GM18907 (cell line): ENCODE data around the gene CAPRIN1.
"Not testable (repeated sequence)": the region's sequence is repeated elsewhere in the genome, so short reads cannot be mapped to it uniquely, and the experiment has no call there.

ENCODE experiments used
- ATAC-seq: cut with Tn5 transposase; IDR thresholded peaks from one replicate; pipeline ENCODE4 v1.9.1; 2021; ENCODE audit warnings: mild to moderate bottlenecking, moderate library complexity; ENCODE audit not compliant: unreplicated experiment

The CAPRIN1 gene

GRCh38 chr11:34050581-34051348 lies 766 bp upstream of the CAPRIN1 start:
- ATAC-seq, result no peak

- peak; percentile 61 for ATAC-seq
Measured at GRCh38 chr11:34052036-34052607, 591 bp downstream of the CAPRIN1 start.

GRCh38 chr11:34052608-34053160 lies 1.2 kb downstream of the CAPRIN1 start:
- ATAC-seq, result peak; percentile 2

- ATAC-seq, result peak; percentile 34
Measured at GRCh38 chr11:34053161-34053686, 1.7 kb downstream of the CAPRIN1 start.

GRCh38 chr11:34054351-34054750 lies 2.8 kb downstream of the CAPRIN1 start:
- ATAC-seq, result not testable (repeated sequence)

GRCh38 chr11:34055218-34056000 lies 3.9 kb downstream of the CAPRIN1 start:
- no peak for ATAC-seq

- ATAC-seq, result no peak
Measured at GRCh38 chr11:34056672-34057071, 5.1 kb downstream of the CAPRIN1 start.

GRCh38 chr11:34063061-34063795 lies 11.7 kb downstream of the CAPRIN1 start:
- no peak for ATAC-seq

- ATAC-seq, result no peak
Measured at GRCh38 chr11:34064291-34064690, 12.8 kb downstream of the CAPRIN1 start.

GRCh38 chr11:34065505-34066203 lies 14.1 kb downstream of the CAPRIN1 start:
- ATAC-seq, result no peak

GRCh38 chr11:34066766-34067165 lies 15.2 kb downstream of the CAPRIN1 start:
- ATAC-seq, result not testable (repeated sequence)

- ATAC-seq, result peak; percentile 55
Measured at GRCh38 chr11:34067383-34068065, 16.0 kb downstream of the CAPRIN1 start.

- ATAC-seq, result peak; percentile 21
Measured at GRCh38 chr11:34068111-34068510, 16.6 kb downstream of the CAPRIN1 start.

GRCh38 chr11:34071306-34071705 lies 19.8 kb downstream of the CAPRIN1 start:
- ATAC-seq, result not testable (repeated sequence)

GRCh38 chr11:34072041-34072440 lies 20.5 kb downstream of the CAPRIN1 start:
- no peak for ATAC-seq

GRCh38 chr11:34072832-34073231 lies 21.3 kb downstream of the CAPRIN1 start:
- ATAC-seq, result no peak

- ATAC-seq, result no peak
Measured at GRCh38 chr11:34074391-34074790, 22.9 kb downstream of the CAPRIN1 start.

- no peak for ATAC-seq
Measured at GRCh38 chr11:34075178-34075820, 23.8 kb downstream of the CAPRIN1 start.

GRCh38 chr11:34080609-34081008 lies 29.1 kb downstream of the CAPRIN1 start:
- no peak for ATAC-seq
